ENCODE measurements around the gene RPS23. TPM values are rescaled to one million over a fixed set of nuclear protein-coding genes. Genes with fewer than 3 reads are reported as not detected.

The RPS23 gene
- total and polyA plus RNA-seq, 2 experiments from 2014 or later = 936 to 1,581 TPM

DNA sequence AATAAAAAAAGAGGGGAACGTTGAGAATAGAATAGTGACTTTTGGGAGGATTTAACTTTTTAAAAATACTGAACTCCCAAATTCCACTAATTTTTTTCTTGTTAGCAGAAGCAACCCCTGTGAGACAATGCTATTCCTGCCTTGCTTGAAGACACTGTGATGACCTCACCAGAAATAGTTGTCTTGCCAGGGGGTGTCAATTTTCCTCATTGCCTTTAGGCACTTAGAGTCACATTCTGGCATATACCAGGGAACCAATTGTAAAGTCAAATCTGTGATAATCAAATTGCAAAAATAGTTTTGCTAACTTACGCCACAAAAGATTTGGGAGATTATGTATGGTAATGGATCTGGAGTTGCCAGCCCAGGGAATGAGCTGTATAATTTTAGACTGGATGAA is 42.8 kb upstream of the RPS23 start:
- Histone ChIP-seq H4K20me1 (ENCODE audit: insufficient read depth) (no peaks in the 10 kb centered on the region), H3K4me1 (ENCODE audit: insufficient read depth) (no peaks in the 10 kb centered on the region), H3K9me2 (ENCODE audit: insufficient read depth) (no peaks in the 10 kb centered on the region), H3K9ac (no peak overlapping the region), H3K9me3 (ENCODE audit: low read depth) (no peaks in the 10 kb centered on the region), H3K27me3 (replicated peaks; ENCODE audit: insufficient read depth) (no peaks in the 10 kb centered on the region), H3K4me3 (no peak overlapping the region), H3F3A (ENCODE audit: insufficient read depth) (no peaks in the 10 kb centered on the region), H2AFZ (no peak overlapping the region), H3K36me3 (ENCODE audit: low read depth) (no peaks in the 10 kb centered on the region), H3K27ac (no peak overlapping the region), H3K79me2 (ENCODE audit: insufficient read depth) (no peaks in the 10 kb centered on the region), H3K4me2 (ENCODE audit: unreplicated experiment) (no peak overlapping the region)
- in situ Hi-C loops (cut with MboI) = no loop called here
- 41 to 46% methylated on average over 2 of the region's 2 CpGs for WGBS, 2 experiments (ENCODE audit: low coverage in 1 of 2, low lambda C conversion rate in 2 of 2, missing lambda C conversion rate in 2 of 2)
- TF ChIP-seq EZH2 (IDR thresholded peaks at IDR 0.05; ENCODE audit: insufficient read depth, poor library complexity, severe bottlenecking) = no peak
- TF ChIP-seq EZH2phosphoT487 (IDR thresholded peaks at IDR 0.05; ENCODE audit: insufficient read depth, low read depth) = no peak
- peak; percentile 17 for DNase-seq

DNA sequence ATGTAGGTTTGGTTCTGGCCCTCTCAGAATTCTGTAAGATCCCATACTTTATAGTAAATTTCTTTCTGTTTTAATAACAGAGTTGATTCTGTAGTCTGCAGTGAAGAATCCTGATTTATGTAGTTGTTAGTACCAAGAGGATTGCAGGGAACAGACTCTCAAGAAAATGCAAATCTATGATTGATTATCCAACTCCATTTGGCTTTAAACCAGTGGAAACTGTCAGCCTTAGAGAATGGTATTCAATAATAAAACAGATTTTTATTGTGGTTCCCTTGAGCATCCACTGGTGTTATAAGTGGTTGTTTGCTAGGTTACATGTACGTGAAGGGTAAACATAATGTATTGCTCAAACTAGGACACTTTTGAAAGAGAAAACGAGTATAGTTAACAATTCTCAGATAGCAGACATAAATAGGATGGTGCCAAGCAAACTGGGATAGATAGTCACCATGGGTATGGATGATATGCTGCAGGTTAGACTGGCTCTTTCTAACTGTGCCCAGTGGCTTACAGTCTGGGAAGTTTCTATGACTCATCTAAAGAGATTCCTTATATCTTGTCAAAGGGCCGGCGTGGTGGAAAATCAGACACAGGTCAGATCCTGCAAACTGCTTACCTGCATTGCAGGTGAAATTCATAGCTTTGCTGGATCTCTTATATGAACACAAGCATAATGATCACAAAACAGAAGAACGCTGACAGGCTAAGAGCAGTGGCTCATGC is 41.7 kb upstream of the RPS23 start:
- H3K27ac ChIP-seq = no peak overlapping the region
- 73 to 80% methylated on average over 5 of the region's 5 CpGs for WGBS, 2 experiments (ENCODE audit: low coverage in 1 of 2, low lambda C conversion rate in 2 of 2, missing lambda C conversion rate in 2 of 2)
- TF ChIP-seq EZH2phosphoT487 (IDR thresholded peaks at IDR 0.05; ENCODE audit: insufficient read depth, low read depth) = no peak
- no peak for TF ChIP-seq EZH2 (IDR thresholded peaks at IDR 0.05; ENCODE audit: insufficient read depth, poor library complexity, severe bottlenecking)

DNA sequence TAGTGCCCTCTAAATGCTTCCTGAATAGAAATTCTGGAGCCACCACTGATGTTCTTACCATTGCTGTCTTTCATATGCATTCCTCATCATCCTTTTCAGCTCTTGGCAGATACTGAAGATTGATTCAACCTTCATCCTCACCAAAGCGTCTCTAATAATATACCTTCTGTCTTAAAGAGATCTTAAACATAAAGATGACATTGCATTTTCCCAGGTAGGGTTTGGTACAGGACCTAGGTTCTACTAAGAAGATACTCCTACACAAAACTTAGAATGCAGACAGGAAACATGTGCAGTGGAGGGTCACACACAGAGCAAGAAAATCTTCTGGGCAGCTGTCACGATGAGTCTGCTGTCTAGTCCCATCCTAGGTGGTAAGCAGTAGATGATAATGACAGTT is 41.0 kb upstream of the RPS23 start:
- H3K79me2 ChIP-seq (ENCODE audit: insufficient read depth) = no peaks in the 10 kb centered on the region
- in situ Hi-C loops (cut with MboI) = no loop called here
- no peaks in the 10 kb centered on the region for H3K9me2 ChIP-seq (ENCODE audit: insufficient read depth)
- H3K4me2 ChIP-seq (ENCODE audit: unreplicated experiment) = no peak overlapping the region
- no peaks in the 10 kb centered on the region for H4K20me1 ChIP-seq (ENCODE audit: insufficient read depth)
- H2AFZ ChIP-seq = no peak overlapping the region
- WGBS, 2 experiments (ENCODE audit: low coverage in 1 of 2, low lambda C conversion rate in 2 of 2, missing lambda C conversion rate in 2 of 2) = 71 to 76% methylated on average over 2 of the region's 2 CpGs
- no peak for DNase-seq
- no peak overlapping the region for H3K4me3 ChIP-seq
- TF ChIP-seq EZH2phosphoT487 (IDR thresholded peaks at IDR 0.05; ENCODE audit: insufficient read depth, low read depth) (no peak), EZH2 (IDR thresholded peaks at IDR 0.05; ENCODE audit: insufficient read depth, poor library complexity, severe bottlenecking) (no peak)
- H3K27me3 ChIP-seq (replicated peaks; ENCODE audit: insufficient read depth) = no peaks in the 10 kb centered on the region
- H3F3A ChIP-seq (ENCODE audit: insufficient read depth) = no peaks in the 10 kb centered on the region
- H3K4me1 ChIP-seq (ENCODE audit: insufficient read depth) = peaks cover 4% of the 10 kb centered on the region; the same call in 1 of the 2 replicates
- no peaks in the 10 kb centered on the region for H3K9me3 ChIP-seq (ENCODE audit: low read depth)
- H3K27ac ChIP-seq = no peak overlapping the region
- no peaks in the 10 kb centered on the region for H3K36me3 ChIP-seq (ENCODE audit: low read depth)
- no peak overlapping the region for H3K9ac ChIP-seq

More for the DNA sequence above, 41.7 kb upstream of the RPS23 start:
- Histone ChIP-seq H3K4me2 (ENCODE audit: unreplicated experiment) (no peak overlapping the region), H3K79me2 (ENCODE audit: insufficient read depth) (no peaks in the 10 kb centered on the region), H3K4me3 (no peak overlapping the region), H3K9me3 (ENCODE audit: low read depth) (no peaks in the 10 kb centered on the region), H3K4me1 (ENCODE audit: insufficient read depth) (peaks cover 3% of the 10 kb centered on the region; the same call in 1 of the 2 replicates), H3K27me3 (replicated peaks; ENCODE audit: insufficient read depth) (no peaks in the 10 kb centered on the region), H3K36me3 (ENCODE audit: low read depth) (no peaks in the 10 kb centered on the region), H4K20me1 (ENCODE audit: insufficient read depth) (no peaks in the 10 kb centered on the region), H3F3A (ENCODE audit: insufficient read depth) (no peaks in the 10 kb centered on the region), H3K9ac (no peak overlapping the region), H3K9me2 (ENCODE audit: insufficient read depth) (no peaks in the 10 kb centered on the region), H2AFZ (no peak overlapping the region)
- DNase-seq = no peak
- in situ Hi-C loops (cut with MboI) = no loop called here

GRCh38 chr5:82314964-82315758 is 37.0 kb upstream of the RPS23 start:
- Histone ChIP-seq H3K79me2 (ENCODE audit: insufficient read depth) (no peaks in the 10 kb centered on the region), H3K36me3 (ENCODE audit: low read depth) (no peaks in the 10 kb centered on the region), H3K27me3 (replicated peaks; ENCODE audit: insufficient read depth) (no peaks in the 10 kb centered on the region), H3K4me3 (no peak overlapping the region), H2AFZ (no peak overlapping the region), H3K9me3 (ENCODE audit: low read depth) (no peaks in the 10 kb centered on the region), H3F3A (ENCODE audit: insufficient read depth) (no peaks in the 10 kb centered on the region), H3K27ac (0 out of 2 replicates have a peak overlapping the region, but pooled peaks have one; percentile 30), H3K4me2 (ENCODE audit: unreplicated experiment) (no peak overlapping the region), H4K20me1 (ENCODE audit: insufficient read depth) (no peaks in the 10 kb centered on the region), H3K9me2 (ENCODE audit: insufficient read depth) (no peaks in the 10 kb centered on the region), H3K9ac (no peak overlapping the region), H3K4me1 (ENCODE audit: insufficient read depth) (peaks cover 11% of the 10 kb centered on the region)
- peak; percentile 64 for DNase-seq
- in situ Hi-C loops (cut with MboI) = no loop called here
- WGBS, 2 experiments (ENCODE audit: low coverage in 1 of 2, low lambda C conversion rate in 2 of 2, missing lambda C conversion rate in 2 of 2) = 63 to 69% methylated on average over 4 of the region's 4 CpGs
- TF ChIP-seq EZH2phosphoT487 (IDR thresholded peaks at IDR 0.05; ENCODE audit: insufficient read depth, low read depth) (no peak), EZH2 (IDR thresholded peaks at IDR 0.05; ENCODE audit: insufficient read depth, poor library complexity, severe bottlenecking) (no peak)

All from GM23248 (cell line).